RCC 7860 (cell line): ENCODE results near the gene UNC5B.

ENCODE experiments used
- DNase-seq: peaks from one replicate; pipeline ENCODE4 v3.0.0-alpha.2; 2015; ENCODE audit warnings: low spot score
- FAIRE-seq: peaks from 2 replicates; lab custom pipeline; 2012; peaks lifted over from hg19 to GRCh38; lab: Jason Lieb, UNC

UNC5B gene

DNA sequence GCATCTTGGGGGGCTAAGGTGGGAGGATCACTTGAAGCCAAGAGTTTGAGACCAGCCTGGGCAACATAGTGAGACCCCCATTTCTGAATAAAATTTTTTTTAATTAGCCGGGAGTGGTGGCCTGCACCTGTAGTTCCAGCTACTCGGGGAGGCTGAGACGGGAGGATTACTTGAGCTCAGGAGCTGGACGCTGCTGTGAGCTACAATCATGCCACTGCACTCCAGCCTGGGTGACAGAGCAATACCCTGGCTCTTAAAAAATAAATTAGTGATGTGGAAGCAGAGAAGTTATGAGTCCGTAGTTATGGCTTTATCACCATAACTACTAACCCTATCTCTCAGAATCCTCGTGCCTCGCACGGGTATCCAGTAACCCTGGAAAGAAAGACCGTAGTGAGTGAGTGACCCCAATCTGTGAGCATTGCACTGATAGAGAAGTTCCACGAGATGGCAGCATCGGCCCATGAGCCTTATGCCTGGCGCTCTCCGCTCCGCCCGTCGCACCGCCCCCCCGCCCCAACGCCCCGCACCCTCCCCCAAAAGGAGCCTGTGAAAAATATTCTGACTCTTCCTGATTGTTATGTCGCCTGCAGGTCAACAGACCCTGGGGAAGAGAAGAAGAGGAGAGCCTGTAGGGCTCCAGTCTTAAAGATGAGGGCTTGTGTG is 101.8 kb downstream of the UNC5B start:
- DNase-seq (peak; percentile 41), FAIRE-seq (no peak)

DNA sequence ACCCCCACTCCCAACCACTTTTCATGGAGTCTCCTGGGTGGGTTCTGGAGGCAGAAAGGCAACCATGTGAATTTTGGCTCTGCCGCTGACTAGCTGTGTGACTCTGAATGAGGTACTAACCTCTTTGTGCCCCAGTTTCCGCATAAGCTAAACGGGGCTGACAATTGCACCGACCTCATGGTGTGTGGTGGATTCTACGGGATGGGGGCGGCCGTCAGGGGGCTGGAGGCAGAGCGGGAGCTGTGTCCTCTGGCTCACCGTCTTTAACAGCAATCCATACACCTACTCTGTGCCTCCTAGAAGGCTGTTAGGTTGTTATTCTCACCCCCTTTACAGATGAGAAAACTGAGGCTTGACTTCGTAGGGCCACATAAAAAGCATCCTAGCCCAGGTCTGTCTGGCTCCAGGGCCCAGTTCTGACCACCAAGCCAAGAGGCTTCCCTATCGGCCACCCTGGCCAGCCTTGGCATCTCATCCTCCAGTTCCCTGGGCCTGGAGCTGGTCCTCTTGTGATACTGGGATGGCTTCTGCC is 102.4 kb downstream of the UNC5B start:
- DNase-seq (no peak), FAIRE-seq (no peak)

GRCh38 chr10:71316056-71316785 is 103.9 kb downstream of the UNC5B start:
- DNase-seq (no peak), FAIRE-seq (no peak)

- no peak for DNase-seq
- FAIRE-seq = no peak
Observed at GRCh38 chr10:71316786-71317160, 104.4 kb downstream of the UNC5B start.

DNA sequence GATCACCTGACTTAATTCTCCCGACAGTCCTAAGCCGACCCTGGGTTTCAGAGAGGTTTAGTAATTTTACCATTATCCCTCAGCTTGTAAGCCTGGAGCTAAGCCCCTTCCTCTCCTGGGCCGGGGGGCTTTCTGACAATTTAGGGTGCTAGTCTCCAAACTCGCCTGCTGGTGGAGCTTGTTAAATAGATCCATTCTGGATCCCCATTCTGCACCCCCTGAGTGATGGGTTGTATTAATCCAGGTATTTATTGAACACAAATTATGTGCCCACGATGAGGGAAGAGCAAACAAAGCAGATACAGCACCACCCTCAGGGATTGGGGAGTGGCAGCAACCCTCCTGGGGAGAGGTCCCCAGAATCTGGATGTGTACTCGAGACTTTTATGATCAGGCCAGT is 105.4 kb downstream of the UNC5B start:
- no peak for FAIRE-seq
- no peak for DNase-seq

- FAIRE-seq (no peak), DNase-seq (peak; percentile 69)
Observed at GRCh38 chr10:71319042-71319799, 106.9 kb downstream of the UNC5B start, which contains the start of gene SLC29A3. Gene SLC29A3, plus strand, starts transcription at chr10:71319259. Its CDS starts 51 bp downstream, at chr10:71319310.

DNA sequence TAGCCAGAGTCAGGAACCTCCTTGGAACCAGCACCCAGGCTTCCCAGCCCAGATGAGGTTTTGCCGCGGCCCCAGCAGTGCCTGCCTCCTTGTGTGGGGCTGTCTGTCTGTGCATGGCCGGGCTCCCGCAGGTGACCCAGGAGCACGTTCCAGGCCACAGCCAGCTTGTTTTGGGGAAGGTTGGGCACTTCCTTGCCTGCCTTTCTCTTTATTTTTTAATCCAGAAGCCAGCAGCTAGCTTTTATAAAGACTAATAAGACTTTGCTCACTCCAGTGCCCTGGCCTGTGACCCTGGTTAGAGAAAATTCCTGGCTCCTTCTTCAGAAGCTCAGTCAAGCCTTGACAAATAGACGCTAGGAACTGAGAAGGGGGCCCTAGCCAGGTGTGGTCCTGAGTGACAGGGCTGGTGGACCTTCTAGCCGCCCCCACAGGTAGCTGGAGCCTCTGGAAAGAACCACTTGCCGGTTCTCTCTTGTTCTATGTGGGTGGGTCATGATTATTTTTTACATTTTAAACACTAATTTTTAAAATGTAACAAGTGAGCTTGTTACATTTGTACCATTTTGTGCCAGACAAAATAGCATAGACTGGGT is 107.5 kb downstream of the UNC5B start:
- DNase-seq = no peak
- FAIRE-seq = no peak

DNA sequence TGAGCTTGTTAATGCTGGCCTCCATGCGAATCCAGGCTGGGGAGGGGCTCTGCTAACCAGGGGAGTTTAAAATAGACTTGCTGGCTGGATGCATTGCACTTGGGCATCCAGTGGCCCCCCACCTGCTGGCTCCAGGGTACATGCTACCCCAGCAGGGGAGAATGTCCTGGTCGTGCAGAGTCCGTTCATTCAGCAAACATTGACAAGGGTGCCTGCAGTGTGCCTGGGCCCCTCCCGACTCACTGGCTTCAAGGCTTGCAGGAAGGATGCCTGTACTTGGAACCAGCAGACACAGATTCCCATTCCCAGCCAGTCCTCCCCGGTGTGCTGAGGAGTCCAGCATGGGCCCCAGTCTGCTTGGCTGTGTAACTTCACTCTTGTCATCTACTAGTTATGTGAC is 108.2 kb downstream of the UNC5B start:
- no peak for FAIRE-seq
- DNase-seq = no peak

DNA sequence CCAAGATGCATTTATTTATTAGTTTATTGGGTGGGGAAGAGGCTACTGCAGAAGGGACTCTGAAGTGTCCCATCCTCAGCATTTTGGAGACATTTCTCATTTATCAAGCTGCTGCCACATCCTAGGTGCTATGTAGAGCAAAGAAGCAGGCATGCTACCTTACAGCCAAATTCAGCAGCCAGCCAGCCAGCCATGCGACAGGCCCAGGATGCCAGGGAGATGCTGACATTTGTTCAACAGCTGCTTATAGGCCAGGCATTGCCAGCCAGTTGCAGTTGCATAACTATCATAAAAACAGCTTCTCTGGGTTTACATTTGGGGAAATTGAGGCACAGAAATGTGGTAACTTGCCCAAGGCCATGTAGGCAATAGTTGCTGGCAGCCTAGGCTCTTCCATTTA is 109.0 kb downstream of the UNC5B start:
- DNase-seq (no peak), FAIRE-seq (no peak)

GRCh38 chr10:71323407-71323806 is 111.0 kb downstream of the UNC5B start:
- FAIRE-seq = no peak

GRCh38 chr10:71324743-71325142 is 112.4 kb downstream of the UNC5B start:
- no peak for DNase-seq
- FAIRE-seq = no peak

More at GRCh38 chr10:71323407-71323806, 111.0 kb downstream of the UNC5B start:
- DNase-seq = no peak

DNA sequence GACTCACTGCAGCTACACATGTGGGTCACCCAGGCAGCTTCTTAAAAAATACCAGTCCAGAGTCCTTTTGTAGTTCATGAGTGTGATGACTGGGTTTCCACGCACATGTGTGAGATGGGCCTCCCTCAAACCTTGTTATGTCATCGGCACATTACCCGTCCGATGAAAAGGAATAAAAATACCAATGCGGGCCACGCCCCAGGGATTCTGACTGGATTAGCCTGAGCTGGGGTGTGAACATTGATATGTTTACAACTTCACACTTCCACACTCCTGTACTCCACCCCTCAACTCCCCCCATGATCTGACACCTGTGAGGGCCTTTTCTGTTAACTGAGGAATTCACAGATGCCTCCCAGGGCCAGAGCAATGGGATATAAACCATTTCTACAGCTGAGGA is 112.9 kb downstream of the UNC5B start:
- FAIRE-seq = no peak
- DNase-seq = no peak

- FAIRE-seq (no peak), DNase-seq (no peak)
Observed at GRCh38 chr10:71326464-71326881, 114.1 kb downstream of the UNC5B start.

- DNase-seq (no peak), FAIRE-seq (no peak)
Observed at GRCh38 chr10:71330789-71331404, 118.5 kb downstream of the UNC5B start.

DNA sequence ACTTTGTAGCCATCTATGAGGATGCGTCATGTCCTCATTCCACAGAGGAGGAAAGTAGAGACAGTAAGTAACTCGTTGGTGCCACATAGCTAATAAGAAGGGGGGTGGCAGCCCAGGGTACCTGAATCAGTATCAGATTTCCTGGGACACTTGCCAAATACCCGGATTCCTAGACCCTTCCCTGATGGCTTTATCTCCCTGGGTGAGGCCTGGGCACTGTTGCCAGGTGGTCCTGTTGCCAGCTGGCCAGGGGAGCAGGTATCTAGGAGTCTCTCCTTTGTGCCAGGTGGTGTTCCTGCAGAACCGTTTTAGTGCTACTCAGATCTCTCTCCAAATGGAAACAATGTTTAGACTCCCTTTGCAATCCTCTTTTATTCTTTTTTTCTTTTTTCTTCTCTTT is 119.4 kb downstream of the UNC5B start:
- no peak for FAIRE-seq
- DNase-seq = no peak

DNA sequence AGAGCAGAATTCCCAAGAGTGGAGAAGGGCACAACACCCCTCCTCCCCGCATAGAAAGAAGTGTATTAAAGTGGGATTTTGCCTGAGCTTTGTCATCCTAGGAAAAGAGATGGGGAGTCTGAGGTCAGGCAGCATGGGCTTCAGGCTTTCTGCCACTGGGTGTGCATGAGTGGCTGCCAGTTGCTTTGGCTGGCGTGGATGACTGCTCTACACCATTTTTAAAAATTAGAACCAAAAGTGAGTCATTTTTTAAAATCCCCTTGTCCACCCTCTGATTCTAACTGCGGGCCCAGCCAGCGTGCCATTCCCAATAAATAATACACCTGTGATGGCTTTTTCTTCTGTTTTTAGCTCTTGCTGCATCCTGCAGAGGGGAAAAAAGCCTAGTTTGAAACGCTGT is 120.1 kb downstream of the UNC5B start:
- FAIRE-seq (peak; percentile 36), DNase-seq (no peak)

DNA sequence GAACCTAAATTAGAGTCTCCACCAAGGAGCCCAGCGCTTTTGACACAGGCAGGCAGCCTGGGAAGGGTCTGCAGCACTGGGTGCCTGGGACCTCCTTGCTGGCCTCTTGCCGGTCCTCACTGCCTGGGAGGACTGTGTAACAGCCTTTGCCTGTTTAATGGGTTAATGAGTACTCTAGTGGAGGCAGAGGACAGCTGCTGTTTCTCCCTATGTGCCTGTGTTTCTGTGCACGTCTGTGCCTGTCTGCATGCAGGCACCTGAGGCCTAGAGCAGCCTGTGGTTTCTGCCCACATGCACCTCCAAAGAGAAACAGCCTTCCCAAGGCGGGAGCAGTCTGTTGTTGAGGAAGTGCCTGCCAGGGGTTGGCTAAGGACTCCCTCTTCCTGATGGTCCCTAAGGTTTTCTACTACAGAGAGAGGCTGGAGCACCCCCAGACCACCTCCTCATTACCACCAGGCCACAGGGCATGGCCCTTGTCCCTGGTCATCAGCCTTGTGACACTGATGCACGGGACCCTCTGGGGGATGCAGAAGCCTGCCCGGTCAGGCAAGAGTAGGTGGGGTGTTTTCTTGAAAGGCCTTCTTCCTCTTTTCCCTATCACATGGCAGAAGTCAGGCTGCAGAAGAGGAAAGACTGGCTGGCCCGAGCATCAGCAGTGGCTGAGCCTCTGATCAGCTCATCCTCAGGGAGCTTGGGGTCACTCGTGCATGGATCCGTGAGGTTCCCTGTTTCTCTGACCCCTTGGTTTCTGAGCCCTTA is 120.9 kb downstream of the UNC5B start:
- DNase-seq (peak; percentile 25), FAIRE-seq (no peak)

DNA sequence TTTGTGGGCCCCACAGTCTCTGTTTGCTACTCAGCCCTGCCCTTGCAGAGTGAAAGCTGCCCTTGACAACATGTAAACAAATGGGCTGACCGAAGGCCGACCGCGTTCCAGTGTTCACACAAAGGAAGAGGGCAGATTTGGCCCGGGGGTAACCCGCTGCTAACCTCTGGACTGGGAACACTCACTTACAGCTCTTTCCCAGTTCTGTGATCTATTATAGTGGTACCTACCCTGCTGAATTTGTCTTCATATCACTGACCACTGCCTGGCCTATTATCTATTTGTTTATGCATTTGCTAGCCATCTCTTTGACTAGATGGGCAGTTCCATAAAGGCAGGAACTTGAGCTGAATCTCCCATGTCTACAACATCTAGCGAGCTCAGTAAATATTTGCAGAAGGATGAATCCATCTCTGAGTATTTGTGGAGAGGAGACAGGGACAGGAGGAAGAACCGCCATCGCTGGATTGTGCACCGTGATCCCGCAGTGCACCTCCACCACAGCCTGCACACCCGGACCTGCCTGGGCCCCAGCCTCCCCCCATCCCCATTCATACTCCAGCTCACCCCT is 121.9 kb downstream of the UNC5B start:
- DNase-seq (no peak), FAIRE-seq (no peak)

DNA sequence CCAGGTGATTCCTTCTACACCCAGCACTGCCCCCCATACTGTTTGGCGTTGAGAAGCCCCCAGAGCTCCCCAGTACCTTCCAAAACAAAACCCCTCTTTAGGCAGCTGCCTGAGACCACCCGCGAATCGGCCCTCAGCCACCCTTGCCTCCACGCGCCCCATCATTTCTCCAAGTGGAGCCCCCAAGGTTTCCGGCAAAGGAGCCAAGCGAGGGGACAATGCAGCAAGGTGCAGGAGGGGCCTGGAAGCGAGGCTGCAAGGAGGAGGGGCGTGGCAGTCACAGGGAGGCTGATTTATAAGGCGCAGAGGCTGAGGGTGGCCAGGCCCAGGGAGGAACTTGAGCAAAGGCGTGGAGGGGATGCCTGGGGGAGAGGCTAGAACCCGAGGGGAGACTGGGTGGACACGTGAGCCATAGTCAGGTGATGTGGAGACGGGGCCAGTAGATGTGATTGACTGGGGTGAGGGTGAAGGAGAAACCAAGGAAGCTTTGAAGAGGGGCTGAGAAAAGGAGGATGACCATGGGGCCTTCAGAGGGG is 122.9 kb downstream of the UNC5B start:
- FAIRE-seq (no peak), DNase-seq (no peak)
